ENCODE data around the gene SLC24A3. TPM values are rescaled to one million over a fixed set of nuclear protein-coding genes. Genes with fewer than 3 reads are reported as not detected.

The SLC24A3 gene
- total RNA-seq, 1 donor from 2014 or later, result 13.1 TPM

GRCh38 chr20:19387251-19387650 lies 174.8 kb downstream of the SLC24A3 start:
- DNase-seq (no peak), ATAC-seq (no peak)
- Histone ChIP-seq H3K9me3 (peaks cover 8% of the 10 kb centered on the region), H3K27me3 (no peaks in the 10 kb centered on the region), H3K27ac (no peak overlapping the region), H3K4me1 (no peaks in the 10 kb centered on the region), H3K4me3 (no peak overlapping the region), H3K36me3 (no peaks in the 10 kb centered on the region)
- TF ChIP-seq, protein P1, sequence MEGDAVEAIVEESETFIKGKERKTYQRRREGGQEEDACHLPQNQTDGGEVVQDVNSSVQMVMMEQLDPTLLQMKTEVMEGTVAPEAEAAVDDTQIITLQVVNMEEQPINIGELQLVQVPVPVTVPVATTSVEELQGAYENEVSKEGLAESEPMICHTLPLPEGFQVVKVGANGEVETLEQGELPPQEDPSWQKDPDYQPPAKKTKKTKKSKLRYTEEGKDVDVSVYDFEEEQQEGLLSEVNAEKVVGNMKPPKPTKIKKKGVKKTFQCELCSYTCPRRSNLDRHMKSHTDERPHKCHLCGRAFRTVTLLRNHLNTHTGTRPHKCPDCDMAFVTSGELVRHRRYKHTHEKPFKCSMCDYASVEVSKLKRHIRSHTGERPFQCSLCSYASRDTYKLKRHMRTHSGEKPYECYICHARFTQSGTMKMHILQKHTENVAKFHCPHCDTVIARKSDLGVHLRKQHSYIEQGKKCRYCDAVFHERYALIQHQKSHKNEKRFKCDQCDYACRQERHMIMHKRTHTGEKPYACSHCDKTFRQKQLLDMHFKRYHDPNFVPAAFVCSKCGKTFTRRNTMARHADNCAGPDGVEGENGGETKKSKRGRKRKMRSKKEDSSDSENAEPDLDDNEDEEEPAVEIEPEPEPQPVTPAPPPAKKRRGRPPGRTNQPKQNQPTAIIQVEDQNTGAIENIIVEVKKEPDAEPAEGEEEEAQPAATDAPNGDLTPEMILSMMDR (IDR thresholded peaks at IDR 0.05), result no peak
- intact Hi-C loops (cut with DNase I), result no loop called here

DNA sequence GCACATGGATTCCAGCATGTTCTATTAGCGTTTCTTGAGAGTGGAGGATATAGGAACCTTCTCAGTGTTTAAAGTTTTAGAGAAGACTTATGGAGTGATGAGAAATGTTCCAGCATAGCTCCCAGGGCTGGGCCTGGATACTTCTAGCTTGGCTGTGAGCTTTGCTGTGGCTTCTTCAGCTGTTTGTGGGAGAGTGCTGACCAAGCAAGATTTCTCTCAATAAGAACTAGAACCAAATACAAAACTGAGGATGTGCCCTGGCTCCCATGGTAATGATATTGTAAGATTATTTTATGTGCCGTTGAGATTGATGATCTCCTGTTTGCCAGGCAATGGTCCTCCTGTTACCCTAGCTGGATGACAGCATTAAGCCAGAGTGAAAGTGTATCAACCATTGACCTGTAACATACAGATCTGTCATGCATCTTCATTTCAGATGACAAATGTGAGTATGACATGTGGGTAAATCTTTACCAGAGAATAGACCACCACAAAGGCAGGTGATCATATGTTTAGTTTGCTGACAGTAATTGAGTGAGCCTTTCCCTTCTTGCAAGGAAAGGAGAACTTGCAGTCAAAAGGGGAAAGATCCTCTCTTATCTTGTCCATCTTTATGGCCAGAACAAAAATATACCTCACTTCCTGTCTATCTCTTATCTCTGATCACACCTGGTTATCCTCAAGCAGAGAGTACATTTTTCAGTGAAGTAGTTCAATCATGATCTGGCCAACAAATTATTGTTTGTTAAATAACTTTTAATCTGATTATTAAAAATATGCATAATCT lies 180.1 kb downstream of the SLC24A3 start:
- TF ChIP-seq, protein P1 (IDR thresholded peaks at IDR 0.05), result no peak
- Histone ChIP-seq H3K9me3 (peaks cover 8% of the 10 kb centered on the region), H3K4me1 (no peaks in the 10 kb centered on the region), H3K4me3 (no peak overlapping the region), H3K27ac (no peak overlapping the region), H3K27me3 (no peaks in the 10 kb centered on the region), H3K36me3 (no peaks in the 10 kb centered on the region)
- intact Hi-C loops (cut with DNase I), result no loop called here
- no peak for ATAC-seq
- DNase-seq, result no peak

DNA sequence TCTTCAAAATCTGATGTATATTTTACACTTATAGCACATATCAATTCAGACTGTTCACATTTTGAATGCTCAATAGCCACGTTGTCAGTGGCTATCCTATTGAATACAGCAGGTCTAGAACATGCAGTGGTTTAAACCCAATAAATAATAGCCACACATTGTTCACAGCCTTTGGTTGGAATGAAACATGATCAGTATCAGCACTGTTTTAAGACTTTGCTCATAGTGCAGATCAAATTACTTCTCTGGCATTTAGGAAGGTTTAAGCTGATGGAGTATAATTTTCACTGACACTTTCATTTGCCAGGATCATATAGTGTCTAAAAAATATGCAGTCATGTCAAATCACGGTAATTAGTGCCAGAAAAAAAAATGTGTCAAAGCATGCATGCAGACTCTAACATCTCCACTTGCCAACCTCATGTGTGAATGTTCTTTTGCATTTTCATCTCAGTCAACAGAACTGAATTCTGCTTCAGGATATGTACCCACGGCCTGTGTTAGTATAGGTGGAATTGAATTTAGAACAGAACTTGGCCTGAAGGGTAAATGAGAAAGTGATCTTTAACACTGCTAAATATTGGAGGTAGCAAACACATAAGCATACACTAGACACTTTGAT lies 184.1 kb downstream of the SLC24A3 start:
- Histone ChIP-seq H3K9me3 (peaks cover 4% of the 10 kb centered on the region), H3K4me1 (no peaks in the 10 kb centered on the region), H3K4me3 (no peak overlapping the region), H3K27me3 (no peaks in the 10 kb centered on the region), H3K36me3 (no peaks in the 10 kb centered on the region), H3K27ac (no peak overlapping the region)
- ATAC-seq (no peak), DNase-seq (no peak)
- TF ChIP-seq, protein P1 (IDR thresholded peaks at IDR 0.05), result no peak
- intact Hi-C loops (cut with DNase I), result no loop called here

DNA sequence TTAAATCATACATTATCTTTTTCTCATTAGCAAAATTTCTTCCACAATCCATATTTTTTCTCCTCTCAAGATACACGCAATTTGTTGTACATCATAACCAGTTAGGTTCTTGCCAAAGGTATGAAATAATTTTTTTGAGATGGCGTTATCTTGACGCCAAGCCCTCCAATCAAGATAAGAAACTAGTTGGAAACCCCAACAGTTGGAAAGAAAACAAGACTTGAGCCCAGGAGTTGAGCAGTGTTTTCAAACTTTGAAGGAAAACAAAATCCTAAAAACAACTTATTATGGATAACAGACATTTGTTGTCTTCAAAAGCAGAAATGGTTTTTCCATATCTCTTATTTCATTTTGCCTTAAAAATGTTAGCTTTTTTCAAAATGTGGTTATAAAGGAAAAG lies 184.8 kb downstream of the SLC24A3 start:
- Histone ChIP-seq H3K27ac (no peak overlapping the region), H3K4me1 (no peaks in the 10 kb centered on the region), H3K4me3 (no peak overlapping the region), H3K9me3 (peaks cover 4% of the 10 kb centered on the region), H3K36me3 (no peaks in the 10 kb centered on the region), H3K27me3 (no peaks in the 10 kb centered on the region)
- intact Hi-C loops (cut with DNase I), result no loop called here
- DNase-seq (no peak), ATAC-seq (no peak)
- TF ChIP-seq, protein P1 (IDR thresholded peaks at IDR 0.05), result no peak

GRCh38 chr20:19397666-19398065 lies 185.2 kb downstream of the SLC24A3 start:
- TF ChIP-seq, protein P1 (IDR thresholded peaks at IDR 0.05), result no peak
- ATAC-seq (peak; percentile 37), DNase-seq (no peak)
- Histone ChIP-seq H3K27ac (no peak overlapping the region), H3K9me3 (peaks cover 4% of the 10 kb centered on the region), H3K36me3 (no peaks in the 10 kb centered on the region), H3K4me3 (no peak overlapping the region), H3K27me3 (no peaks in the 10 kb centered on the region), H3K4me1 (no peaks in the 10 kb centered on the region)
- intact Hi-C loops (cut with DNase I), result no loop called here

Measured in upper lobe of right lung (tissue), 1 donor.